CD4-positive, alpha-beta T cell treated with Interferon alpha-2 for 1 hour (primary cell): ENCODE data around the gene SLITRK6.
A peak's percentile ranks its signal among the peaks of the same experiment; 100 is the strongest.
"Not testable (repeated sequence)": the region's sequence is repeated elsewhere in the genome, so short reads cannot be mapped to it uniquely, and the experiment has no call there.

Source experiments
- DNase-seq, 2 donors: peaks; one replicate each; pipeline ENCODE4 v3.0.0-alpha.2; 2020 to 2022

SLITRK6 gene, protein sequence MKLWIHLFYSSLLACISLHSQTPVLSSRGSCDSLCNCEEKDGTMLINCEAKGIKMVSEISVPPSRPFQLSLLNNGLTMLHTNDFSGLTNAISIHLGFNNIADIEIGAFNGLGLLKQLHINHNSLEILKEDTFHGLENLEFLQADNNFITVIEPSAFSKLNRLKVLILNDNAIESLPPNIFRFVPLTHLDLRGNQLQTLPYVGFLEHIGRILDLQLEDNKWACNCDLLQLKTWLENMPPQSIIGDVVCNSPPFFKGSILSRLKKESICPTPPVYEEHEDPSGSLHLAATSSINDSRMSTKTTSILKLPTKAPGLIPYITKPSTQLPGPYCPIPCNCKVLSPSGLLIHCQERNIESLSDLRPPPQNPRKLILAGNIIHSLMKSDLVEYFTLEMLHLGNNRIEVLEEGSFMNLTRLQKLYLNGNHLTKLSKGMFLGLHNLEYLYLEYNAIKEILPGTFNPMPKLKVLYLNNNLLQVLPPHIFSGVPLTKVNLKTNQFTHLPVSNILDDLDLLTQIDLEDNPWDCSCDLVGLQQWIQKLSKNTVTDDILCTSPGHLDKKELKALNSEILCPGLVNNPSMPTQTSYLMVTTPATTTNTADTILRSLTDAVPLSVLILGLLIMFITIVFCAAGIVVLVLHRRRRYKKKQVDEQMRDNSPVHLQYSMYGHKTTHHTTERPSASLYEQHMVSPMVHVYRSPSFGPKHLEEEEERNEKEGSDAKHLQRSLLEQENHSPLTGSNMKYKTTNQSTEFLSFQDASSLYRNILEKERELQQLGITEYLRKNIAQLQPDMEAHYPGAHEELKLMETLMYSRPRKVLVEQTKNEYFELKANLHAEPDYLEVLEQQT

GRCh38 chr13:85799097-85799582 lies at the start of gene SLITRK6:
SLITRK6 (minus strand) TSS chr13:85799419; CDS start chr13:85796508, 2,911 bp downstream.
- DNase-seq = no peak

DNA sequence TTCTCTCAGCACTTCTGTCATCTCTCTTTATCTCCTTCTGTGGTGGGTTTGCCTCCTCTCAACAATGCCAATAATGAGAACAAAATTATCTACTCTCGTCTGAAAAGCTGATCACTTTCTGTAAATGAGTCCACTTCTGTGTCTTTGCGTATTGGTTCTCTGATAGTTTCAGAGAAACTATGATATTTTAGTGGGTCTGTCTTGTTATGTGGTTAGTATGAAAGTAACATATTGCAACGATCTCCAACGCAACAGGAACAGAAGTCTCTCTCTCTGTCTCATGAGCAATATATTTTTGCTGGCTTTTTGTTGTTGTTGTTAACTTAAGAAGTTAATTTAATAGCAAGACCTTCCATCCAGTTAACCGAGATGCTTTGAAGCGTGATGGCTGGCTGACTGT lies 47.8 kb upstream of the SLITRK6 start:
- no peak for DNase-seq

- DNase-seq = no peak
Observed at GRCh38 chr13:85841427-85841826, 42.2 kb upstream of the SLITRK6 start.

- DNase-seq = no peak
Observed at GRCh38 chr13:85833921-85834320, 34.7 kb upstream of the SLITRK6 start.

DNA sequence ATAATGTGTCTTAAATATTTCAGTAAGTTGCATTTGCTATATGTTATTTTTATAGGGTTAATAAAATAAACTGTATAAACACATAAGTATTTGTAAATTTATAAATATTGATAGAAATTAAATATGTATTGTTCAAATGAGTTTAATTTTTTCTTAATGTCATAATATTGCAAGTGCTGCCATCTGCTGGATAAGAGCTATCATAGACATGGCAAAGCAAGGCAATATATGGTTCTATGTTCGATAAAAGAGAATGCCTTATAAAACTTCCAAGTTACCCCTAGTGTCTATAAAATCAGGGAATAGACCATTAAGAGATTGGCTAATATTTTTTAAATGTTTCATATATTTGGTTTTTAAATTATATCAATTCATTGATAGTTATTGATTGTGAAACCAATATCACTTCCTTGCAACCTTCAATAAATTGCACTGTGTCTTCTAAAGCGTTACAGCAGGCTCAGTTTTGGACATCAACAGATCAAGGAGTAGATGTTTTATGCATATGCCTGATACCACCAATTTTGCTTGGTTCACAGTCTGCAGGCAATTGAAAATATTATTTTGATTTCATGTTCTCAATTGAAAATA lies 29.0 kb upstream of the SLITRK6 start:
- peak in 1 of 2 donors; percentile 13 for DNase-seq

DNA sequence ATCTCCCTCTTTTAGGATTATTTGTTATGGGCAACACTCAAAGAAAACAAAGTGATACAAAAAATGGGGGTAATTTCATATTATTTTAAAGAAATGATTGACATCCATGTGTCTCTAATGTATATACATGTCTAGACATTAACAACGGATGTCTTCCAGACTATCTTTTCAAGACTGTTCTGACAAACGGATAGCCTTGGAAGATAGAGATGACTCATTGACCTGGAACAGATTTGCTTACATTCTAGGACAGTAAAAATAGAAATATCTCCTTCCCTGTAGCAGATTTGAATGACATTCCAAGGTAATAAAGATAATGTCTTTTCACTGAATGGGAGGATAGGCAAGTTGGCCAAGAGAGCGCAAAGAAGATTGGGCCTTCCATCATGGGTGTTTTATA lies 26.2 kb upstream of the SLITRK6 start:
- DNase-seq = no peak

DNA sequence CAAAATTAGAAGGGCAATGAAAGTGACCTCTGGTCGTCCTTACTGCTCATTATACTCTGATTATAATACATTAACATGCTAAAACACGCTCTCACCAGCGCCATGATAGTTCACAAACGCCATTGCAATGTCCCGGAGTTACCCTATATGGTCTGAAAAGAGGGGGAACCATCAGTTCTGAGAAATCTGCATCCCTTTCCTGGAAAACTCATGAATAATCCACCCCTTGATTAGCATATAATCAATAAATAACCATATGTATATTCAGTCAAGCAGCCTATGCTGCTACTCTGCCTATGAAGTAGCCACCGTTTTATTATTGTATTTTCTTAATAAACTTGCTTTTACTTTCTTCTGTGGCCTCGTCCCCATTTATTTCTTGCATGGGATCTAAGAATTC lies 24.6 kb upstream of the SLITRK6 start:
- no peak for DNase-seq

GRCh38 chr13:85819513-85819912 lies 20.3 kb upstream of the SLITRK6 start:
- no peak for DNase-seq

DNA sequence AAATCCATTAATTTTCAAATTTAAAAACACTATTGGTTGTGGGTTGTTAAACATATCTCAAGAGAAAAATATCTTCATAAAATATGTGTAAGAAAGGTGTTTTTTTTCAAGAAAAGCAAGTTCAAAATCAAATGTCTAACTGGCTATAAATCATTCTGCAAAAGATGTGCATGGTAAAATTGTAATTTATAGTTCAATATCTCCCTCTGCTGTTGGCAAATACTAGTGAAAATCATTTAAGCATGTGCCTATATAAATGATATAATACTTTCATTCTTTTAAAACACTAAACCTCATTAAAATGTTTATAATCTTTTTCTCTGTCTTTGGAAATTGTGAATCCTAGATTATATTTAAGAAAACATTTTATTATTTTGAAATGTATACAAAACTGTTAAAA lies 17.2 kb upstream of the SLITRK6 start:
- no peak for DNase-seq

GRCh38 chr13:85812282-85812681 lies 13.1 kb upstream of the SLITRK6 start:
- no peak for DNase-seq

- DNase-seq = no peak
Observed at GRCh38 chr13:85808811-85809210, 9.6 kb upstream of the SLITRK6 start.

DNA sequence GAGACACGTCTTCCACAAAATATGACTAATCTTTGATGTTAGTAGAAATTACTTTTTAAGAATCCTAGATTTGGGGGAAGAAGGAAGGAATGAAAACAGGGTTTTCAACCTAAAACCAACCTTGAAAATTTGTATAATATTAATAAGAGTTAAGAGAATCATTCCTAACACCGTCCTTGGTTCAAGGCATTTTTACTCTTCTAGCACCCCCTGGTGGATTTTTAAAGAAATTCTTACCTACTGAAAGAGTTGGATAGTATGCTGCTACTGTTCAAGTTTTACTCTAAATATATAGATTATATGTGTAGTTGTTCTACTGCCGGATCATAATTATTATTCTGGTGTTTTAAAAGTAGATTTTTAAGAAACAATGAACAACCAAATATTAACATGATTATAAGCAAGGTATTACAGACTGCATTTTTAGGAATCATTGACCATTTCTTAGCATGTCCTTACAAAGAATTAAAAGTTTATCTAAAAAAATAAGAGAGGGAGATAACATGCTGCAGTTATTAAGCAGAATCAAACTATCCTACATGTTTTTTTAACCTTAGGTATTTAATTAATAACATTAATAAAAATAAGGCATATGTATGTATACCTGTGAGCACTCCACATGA lies 7.4 kb upstream of the SLITRK6 start:
- DNase-seq = peak in 1 of 2 donors; percentile 32

- DNase-seq = no peak
Observed at GRCh38 chr13:85798556-85798955, 663 bp downstream of the SLITRK6 start.

DNA sequence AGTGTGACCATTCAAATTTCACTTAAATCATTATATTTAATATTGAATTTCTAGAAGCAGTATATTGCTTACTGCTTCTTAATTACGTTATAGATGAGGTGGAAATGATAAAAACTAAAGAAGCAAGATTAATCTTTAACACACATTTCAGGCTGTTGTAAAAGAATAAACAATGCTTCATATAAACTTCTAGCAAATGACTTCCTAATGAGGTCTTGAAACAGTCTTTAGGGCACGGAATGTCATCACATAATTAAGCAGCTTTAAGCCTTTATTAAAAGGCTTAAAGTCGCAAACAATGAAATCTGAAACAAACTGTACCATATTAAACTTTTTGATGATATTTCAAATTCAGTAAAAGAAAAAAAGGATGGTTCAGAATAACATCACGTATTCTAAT lies 1.9 kb downstream of the SLITRK6 start:
- DNase-seq = no peak

- DNase-seq = no peak
Observed at GRCh38 chr13:85785205-85785604, 14.0 kb downstream of the SLITRK6 start.

- DNase-seq = no peak
Observed at GRCh38 chr13:85772367-85772766, 26.9 kb downstream of the SLITRK6 start.

DNA sequence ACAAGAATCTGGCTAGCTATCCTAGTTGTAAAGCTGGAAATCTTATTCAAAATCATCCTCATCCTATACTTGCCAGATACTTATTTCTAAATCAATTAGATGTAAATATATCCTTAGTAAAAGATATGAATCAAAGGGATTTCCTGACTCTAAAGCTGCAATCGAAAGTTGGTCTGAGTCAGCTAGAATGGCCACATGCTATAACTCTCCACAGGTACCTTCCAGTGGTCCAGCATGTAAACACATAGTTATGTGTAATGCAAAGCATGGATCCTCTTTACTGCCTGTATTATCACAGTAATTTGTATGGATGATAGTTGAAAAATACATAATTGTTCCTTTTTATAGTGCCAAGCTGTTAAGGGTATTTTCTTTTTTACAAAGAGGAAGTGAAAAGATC lies 27.4 kb downstream of the SLITRK6 start:
- no peak for DNase-seq

DNA sequence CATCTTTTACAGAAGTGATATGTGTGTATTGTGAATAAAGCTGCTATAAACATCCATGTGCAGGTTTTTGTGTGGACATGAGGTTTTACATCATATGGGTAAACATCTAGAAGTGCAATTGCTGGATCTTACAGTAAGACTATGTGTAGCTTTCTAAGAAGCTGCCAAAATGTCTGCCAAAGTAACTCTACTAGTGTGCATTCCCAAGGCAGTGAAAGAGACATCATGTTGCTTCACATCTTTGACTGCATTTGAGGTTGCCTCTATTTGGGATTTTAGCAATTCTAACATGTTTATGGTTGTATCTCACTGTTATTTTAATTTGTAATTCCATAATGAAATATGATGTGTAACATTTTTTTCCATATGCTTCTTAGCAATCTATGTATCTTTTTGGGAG lies 30.3 kb downstream of the SLITRK6 start:
- DNase-seq = no peak

- DNase-seq = no peak
Observed at GRCh38 chr13:85755123-85755522, 44.1 kb downstream of the SLITRK6 start.

GRCh38 chr13:85743201-85743770 lies 55.9 kb downstream of the SLITRK6 start:
- not testable (repeated sequence) for DNase-seq
